ENCODE results near the gene MTMR10. TPM values are rescaled to one million over a fixed set of nuclear protein-coding genes. Genes with fewer than 3 reads are reported as not detected.

MTMR10 gene
- total and polyA plus RNA-seq, 2 donors (not counting 3 experiments of a cell fraction or from before 2014, with no cell fraction given), result 48.3 to 88.5 TPM

DNA sequence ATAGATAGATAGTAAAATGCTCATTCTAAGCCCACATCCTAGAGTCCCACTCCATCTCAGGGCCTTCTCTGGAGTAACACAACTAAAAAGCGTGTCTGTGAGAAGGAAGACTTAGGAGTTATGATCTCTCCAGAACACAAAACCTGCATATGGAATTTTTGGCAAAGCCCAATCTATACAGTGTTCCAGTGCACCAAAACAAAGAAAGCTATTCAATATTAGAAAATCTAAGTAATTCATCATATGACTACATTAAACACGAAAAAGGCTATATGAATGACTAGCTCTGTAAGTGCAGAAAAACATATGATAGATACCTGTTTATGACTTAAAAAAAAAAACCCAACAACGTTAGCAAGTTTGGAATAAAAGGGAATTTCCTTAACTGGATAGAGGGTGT, 27.7 kb downstream of the MTMR10 start:
- Histone ChIP-seq H3K9me3 (replicated peaks; ENCODE audit: control insufficient read depth, insufficient read depth, low read length) (no peaks in the 10 kb centered on the region), H3K4me1 (ENCODE audit: control insufficient read depth, extremely low read depth, insufficient read depth, low read length) (no peaks in the 10 kb centered on the region), H3K4me2 (ENCODE audit: insufficient read depth, low read length) (no peak overlapping the region), H3K27ac (ENCODE audit: insufficient read depth, low read depth, low read length) (no peak overlapping the region), H3K9ac (replicated peaks; ENCODE audit: extremely low read depth, insufficient read depth, low read length) (no peak overlapping the region), H4K20me1 (replicated peaks; ENCODE audit: control insufficient read depth, extremely low read depth, insufficient read depth, low read length) (peaks cover 8% of the 10 kb centered on the region), H3K27me3 (ENCODE audit: control insufficient read depth in 2 of 2, insufficient read depth in 2 of 2, low read length in 2 of 2) (no peaks in the 10 kb centered on the region), H3K36me3 (ENCODE audit: control insufficient read depth in 2 of 2, extremely low read depth in 1 of 2, insufficient read depth in 2 of 2, low read length in 2 of 2) (peaks cover 33 to 37% of the 10 kb centered on the region in 2 experiments), H2AFZ (ENCODE audit: low read depth, low read length) (no peak overlapping the region), H3K79me2 (ENCODE audit: control insufficient read depth, insufficient read depth, low read length) (peaks cover 2% of the 10 kb centered on the region), H3K9me1 (replicated peaks; ENCODE audit: control insufficient read depth, extremely low read depth, insufficient read depth, low read length) (no peaks in the 10 kb centered on the region), H3K4me3 (replicated peaks in 1 of 3; ENCODE audit: insufficient read depth in 1 of 3, low read depth in 1 of 3, low read length in 3 of 3) (no peak overlapping the region)
- no TSS peak for BruUV-seq (replicated peaks)
- no peak for TF ChIP-seq EZH2 (IDR thresholded peaks at IDR 0.05; ENCODE audit: borderline replicate concordance, low read depth, low read length, severe bottlenecking)
- no peak for TF ChIP-seq FOS (IDR thresholded peaks at IDR 0.05; ENCODE audit: borderline replicate concordance, insufficient read depth, low read length)
- no peak for TF ChIP-seq POLR2AphosphoS5 (IDR thresholded peaks at IDR 0.05; ENCODE audit: insufficient read depth, low read depth, low read length)
- no peak for TF ChIP-seq POLR2A (IDR thresholded peaks at IDR 0.05; ENCODE audit: low read depth, low read length)
- TF ChIP-seq, protein P1, sequence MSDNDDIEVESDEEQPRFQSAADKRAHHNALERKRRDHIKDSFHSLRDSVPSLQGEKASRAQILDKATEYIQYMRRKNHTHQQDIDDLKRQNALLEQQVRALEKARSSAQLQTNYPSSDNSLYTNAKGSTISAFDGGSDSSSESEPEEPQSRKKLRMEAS (IDR thresholded peaks at IDR 0.05; ENCODE audit: insufficient read depth, insufficient read length), result no peak
- no peak for TF ChIP-seq MYC (IDR thresholded peaks at IDR 0.05; ENCODE audit: low read depth, low read length)
- CTCF ChIA-PET, result interaction anchor here (0.6 to 19.0 kb wide), 2 partner anchors 14 to 165 kb away, joined by 3 to 129 read pairs; no protein-coding TSS in a partner anchor
- DNase-seq (ENCODE audit: low read depth, low spot score) (no peak), FAIRE-seq (no peak)
- dilution Hi-C loops (cut with MboI; ENCODE audit: extremely low pct_ligation_motif_present, low sequenced_read_pairs), result no loop called here
- intact Hi-C loops (cut with micrococcal nuclease), result no loop called here
- POLR2A ChIA-PET, result interaction anchor here (0.7 to 0.9 kb wide), 2 partner anchors 13 to 165 kb away, joined by 3 to 5 read pairs; no protein-coding TSS in a partner anchor

DNA sequence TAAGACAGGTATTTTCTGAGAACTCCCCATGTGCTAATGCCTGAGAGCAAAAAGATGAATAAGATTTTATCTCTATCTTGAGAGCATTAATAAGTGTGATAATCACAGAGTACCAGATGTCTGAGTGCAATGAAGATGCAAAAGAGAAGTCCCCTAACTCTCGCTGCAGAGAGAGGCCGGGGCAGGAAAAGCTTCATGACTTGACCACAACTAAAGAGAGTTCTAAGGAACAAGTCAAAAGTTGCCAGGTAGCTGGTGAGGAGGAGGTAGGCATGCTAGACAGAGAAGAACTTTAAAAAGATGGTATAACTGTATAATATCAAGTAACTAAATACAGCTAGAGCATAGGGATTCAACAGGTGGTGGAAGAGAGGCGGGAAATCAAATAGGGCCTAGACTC, 28.8 kb downstream of the MTMR10 start:
- ChIA-PET POLR2A (no interaction called here), CTCF (interaction anchor here (0.9 to 19.0 kb wide), 2 partner anchors 17 to 166 kb away, joined by 3 to 129 read pairs; no protein-coding TSS in a partner anchor)
- DNase-seq (ENCODE audit: low read depth, low spot score) (no peak), FAIRE-seq (no peak)
- Histone ChIP-seq H3K36me3 (ENCODE audit: control insufficient read depth in 2 of 2, extremely low read depth in 1 of 2, insufficient read depth in 2 of 2, low read length in 2 of 2) (peaks cover 39 to 42% of the 10 kb centered on the region in 2 experiments), H3K27me3 (ENCODE audit: control insufficient read depth in 2 of 2, insufficient read depth in 2 of 2, low read length in 2 of 2) (no peaks in the 10 kb centered on the region), H2AFZ (ENCODE audit: low read depth, low read length) (no peak overlapping the region), H3K27ac (ENCODE audit: insufficient read depth, low read depth, low read length) (no peak overlapping the region), H3K4me3 (replicated peaks in 1 of 3; ENCODE audit: insufficient read depth in 1 of 3, low read depth in 1 of 3, low read length in 3 of 3) (no peak overlapping the region), H3K4me2 (ENCODE audit: insufficient read depth, low read length) (no peak overlapping the region), H3K9me1 (replicated peaks; ENCODE audit: control insufficient read depth, extremely low read depth, insufficient read depth, low read length) (no peaks in the 10 kb centered on the region), H3K79me2 (ENCODE audit: control insufficient read depth, insufficient read depth, low read length) (no peaks in the 10 kb centered on the region), H3K9me3 (replicated peaks; ENCODE audit: control insufficient read depth, insufficient read depth, low read length) (no peaks in the 10 kb centered on the region), H3K4me1 (ENCODE audit: control insufficient read depth, extremely low read depth, insufficient read depth, low read length) (no peaks in the 10 kb centered on the region), H3K9ac (replicated peaks; ENCODE audit: extremely low read depth, insufficient read depth, low read length) (no peak overlapping the region), H4K20me1 (replicated peaks; ENCODE audit: control insufficient read depth, extremely low read depth, insufficient read depth, low read length) (peaks cover 6% of the 10 kb centered on the region)
- BruUV-seq (replicated peaks), result no TSS peak
- intact Hi-C loops (cut with micrococcal nuclease) (no loop called here), dilution Hi-C loops (cut with MboI; ENCODE audit: extremely low pct_ligation_motif_present, low sequenced_read_pairs) (no loop called here)
- TF ChIP-seq, protein P1 (IDR thresholded peaks at IDR 0.05; ENCODE audit: insufficient read depth, insufficient read length), result no peak
- TF ChIP-seq GATA2 (IDR thresholded peaks at IDR 0.05; ENCODE audit: insufficient read depth, insufficient read length, low read depth, low read length) (no peak), MYC (IDR thresholded peaks at IDR 0.05; ENCODE audit: low read depth, low read length) (no peak), POLR2AphosphoS5 (IDR thresholded peaks at IDR 0.05; ENCODE audit: insufficient read depth, low read depth, low read length) (no peak)
